Measurements from ENCODE around the gene XYLB.
"Not testable (repeated sequence)": the region's sequence is repeated elsewhere in the genome, so short reads cannot be mapped to it uniquely, and the experiment has no call there.

The XYLB gene

DNA sequence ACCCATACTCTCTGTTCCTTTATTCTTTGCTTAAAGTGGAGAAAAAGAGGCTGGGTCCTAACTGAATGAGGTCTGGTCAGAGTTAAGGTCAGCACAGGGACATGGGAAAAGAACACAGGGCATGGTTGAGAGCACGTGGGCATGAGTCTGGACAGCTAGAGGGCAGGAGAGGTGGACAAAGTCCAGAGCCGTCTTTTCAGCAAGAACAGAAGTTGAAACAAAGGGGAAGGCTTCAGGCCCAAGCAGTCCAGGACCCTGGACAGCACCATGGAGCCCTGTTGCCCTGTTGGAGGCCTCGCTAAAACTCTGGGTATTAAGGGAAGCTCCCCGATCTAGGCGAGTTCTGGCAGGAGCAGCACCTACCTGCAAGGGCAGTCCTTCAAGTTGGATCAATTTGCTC, 50.7 kb downstream of the XYLB start:
- DNase-seq, result no peak

DNA sequence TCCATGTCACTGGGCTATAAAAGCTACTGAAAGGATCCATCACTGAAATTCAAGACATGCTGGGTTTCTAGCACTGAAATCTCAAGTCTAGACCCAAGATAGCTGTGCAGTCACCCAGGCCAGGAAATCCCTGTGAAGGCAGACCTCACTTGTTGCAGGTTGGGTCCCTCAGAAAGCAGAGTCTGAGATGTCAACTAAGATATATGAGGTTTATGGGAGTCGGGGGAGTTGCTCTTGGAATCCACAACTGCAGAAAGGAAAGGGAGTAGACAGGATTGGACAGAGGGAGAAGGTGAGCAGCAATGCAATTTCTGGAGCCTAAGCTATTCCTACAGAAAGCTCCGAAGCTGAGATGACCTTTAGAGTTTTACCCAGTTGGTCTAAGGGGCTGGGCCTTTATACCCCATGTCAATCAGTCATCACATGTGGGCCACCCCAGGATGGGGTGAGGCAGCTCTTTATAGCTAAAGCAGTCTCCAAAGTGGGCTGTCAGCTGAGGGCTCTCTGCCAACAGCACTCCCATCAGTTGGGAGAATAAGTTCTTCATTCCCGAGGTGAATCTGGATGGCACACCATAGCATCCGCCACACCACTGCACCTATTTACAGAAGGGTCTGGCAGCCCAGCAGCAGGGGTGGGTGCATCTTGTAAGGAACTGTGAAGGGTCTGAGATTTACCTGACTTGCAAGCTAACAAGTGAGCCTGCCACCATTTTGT, 54.8 kb downstream of the XYLB start:
- DNase-seq, result no peak

DNA sequence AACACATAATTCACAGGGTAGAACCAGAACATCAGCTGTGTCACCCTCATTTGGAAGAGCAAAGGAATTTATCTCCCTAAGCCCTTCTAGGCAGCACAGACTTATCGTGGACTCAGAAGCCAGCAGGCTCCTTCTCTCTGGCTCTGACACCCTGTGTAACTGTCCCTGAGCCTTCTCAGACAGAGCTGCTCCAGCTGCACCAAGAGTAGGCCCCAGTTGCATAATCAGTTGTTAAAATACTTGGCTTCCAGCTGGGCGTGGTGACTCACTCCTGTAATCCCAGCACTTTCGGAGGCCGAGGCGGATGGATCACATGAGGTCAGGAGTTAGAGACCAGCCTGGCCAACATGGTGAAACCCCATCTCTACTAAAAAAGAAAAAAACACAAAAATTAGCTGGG, 57.7 kb downstream of the XYLB start:
- no peak for DNase-seq

DNA sequence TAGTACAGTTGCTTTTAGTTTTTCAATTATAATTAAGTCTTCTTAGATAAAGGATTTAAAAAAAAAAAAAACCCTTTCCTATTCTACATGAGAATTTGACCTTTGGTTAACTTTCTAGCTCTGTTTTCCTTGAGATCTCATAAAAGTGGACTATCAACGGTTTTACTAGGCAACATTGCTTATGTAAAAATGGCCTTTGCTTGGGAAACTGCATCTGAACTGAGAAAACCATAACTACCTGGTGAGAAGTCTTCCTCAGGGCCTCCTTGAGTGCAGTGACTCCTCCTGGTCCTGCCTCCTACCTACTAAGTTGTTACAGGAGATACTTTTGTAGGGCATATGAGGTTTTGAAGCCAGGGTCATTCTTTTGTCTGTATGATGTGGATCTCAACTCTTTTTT, 65.0 kb downstream of the XYLB start:
- no peak for DNase-seq

DNA sequence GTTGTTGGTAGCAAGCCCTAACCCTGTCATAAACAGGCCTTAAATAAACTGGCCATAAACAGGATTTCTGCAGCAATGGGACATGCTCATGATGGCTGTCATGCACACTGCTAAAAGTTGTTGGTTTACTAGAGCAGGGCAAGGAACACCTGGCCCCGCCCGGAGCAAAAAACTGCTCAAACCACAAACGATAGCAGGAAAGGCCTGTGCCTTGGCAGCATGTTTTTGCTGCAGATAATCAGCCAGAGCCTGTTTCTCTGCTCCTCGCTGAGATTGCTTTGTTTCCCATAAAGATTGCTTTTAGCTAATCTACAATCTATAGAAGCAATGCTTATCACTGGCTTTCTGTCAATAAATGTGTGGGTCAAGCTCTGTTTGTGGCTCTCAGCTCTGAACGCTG, 74.2 kb downstream of the XYLB start:
- not testable (repeated sequence) for DNase-seq

DNA sequence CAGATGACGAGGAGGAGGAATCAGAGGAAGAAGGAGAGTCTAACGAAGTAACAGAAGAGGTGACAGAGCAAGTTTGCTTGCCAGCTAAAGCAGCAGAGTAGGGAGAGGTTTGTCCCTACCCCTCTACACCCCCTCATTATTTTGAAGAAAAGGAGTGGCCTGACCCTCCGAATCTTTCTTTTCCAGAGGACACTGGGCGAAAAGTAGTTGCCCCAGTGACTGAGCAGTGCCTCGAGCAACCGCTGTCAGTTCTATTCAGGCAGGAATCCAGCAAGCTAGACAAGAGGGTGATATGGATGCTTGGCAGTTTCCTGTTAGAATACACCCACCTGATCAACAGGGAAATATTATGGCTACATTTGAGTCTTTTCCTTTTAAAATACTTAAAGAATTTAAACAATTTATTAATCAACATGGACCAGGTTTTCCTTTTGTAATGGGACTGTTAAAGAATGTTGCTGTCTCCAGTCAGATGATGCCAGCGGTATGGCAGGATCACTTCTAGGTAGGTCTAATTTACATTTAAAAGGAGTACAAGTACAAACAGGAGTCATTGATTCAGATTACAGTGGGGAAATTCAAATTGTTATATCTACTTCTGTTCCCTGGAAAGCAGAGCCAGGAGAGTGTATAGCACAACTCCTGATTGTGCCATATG, 75.2 kb downstream of the XYLB start:
- no peak for DNase-seq

DNA sequence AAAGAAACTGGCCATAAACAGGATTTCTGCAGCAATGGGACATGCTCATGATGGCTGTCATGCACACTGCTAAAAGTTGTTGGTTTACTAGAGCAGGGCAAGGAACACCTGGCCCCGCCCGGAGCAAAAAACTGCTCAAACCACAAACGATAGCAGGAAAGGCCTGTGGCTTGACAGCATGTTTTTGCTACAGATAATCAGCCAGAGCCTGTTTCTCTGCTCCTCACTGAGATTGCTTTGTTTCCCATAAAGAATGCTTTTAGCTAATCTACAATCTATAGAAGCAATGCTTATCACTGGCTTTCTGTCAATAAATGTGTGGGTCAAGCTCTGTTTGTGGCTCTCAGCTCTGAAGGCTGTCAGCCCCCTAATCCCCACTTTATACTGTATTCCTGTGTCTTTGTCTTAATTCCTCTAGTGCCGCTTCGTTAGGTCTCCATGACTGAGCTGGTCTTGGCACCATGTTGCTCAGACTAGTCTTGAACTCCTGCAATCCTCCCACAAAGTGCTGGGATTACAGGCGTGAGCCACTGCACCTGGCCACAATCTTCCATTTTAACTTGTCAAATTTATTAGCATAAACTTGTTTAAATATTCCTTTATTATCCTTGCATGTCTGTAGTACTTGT, 80.3 kb downstream of the XYLB start:
- DNase-seq, result peak; percentile 32

DNA sequence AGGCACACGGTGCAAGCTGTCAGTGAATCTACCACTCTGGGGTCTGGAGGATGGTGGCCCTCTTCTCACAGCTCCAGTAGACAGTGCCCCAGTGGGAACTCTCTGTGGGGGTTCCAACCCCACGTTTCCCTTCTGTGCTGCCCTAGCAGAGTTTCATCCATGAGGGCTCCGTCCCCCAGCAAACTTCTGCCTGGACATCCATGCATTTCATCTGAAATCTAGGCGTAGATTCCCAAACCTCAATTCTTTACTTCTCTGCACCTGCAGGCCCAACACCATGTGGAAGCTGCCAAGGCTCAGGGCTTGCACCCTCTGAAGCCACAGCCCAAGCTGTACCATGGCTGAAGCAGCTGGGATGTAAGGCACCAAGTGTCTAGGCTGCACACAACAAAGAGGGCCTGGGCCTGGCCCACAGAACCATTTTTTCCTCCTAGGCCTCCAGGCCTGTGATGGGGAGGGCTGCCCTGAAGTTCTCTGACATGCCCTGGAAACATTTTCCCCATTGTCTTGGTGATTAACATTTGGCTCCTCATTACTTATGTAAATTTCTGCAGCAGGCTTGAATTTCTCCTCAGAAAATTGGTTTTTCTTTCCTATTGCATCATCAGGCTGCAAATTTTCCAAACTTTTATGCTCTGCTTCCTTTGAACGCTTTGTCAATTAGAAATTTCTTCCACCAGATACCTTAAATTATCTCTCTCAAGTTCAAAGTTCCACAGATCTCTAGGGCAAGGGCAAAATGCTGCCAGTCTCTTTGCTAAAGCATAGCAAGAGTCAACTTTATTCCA, 86.5 kb downstream of the XYLB start:
- not testable (repeated sequence) for DNase-seq

DNA sequence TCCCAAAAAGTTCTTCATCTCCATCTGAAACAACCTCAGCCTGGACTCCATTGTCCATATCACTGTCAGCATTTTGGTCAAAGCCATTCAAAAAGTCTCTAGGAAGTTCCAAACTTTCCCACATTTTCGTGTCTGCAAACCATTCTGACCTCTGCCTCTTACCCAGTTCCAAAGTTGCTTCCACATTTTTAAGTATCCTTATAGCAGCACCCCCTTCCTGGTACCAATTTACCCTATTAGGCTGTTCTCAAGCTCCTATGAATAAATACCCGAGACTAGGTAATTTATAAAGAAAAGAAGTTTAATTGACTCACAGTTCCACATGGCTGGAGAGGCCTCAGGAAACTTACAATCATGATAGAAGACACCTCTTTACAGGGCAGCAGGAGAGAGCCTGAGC, 87.1 kb downstream of the XYLB start:
- not testable (repeated sequence) for DNase-seq

DNA sequence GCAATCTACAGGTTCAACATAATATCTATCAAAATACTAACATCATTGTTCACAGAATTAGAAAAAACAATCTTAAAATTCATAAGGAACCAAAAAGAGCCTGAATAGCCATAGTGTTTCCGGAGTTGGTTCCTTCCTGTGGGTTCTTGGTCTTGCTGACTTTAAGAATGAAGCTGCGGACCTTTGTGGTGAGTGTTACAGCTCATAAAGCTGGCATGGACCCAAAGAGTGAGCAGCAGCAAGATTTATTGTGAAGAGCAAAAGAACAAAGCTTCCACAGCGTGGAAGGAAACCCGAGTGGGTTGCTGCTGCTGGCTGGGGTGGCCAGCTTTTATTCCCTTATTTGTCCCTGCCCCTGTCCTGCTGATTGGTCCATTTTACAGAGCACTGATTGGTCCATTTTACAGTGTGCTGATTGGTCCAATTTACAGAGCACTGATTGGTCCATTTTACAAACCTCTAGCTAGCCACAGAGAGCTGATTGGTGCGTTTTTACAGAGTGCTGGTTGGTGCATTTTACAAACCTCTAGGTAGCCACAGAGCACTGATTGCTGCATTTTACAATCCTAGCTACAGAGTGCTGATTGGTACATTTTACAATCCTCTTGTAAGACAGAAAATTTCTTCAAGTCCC, 92.0 kb downstream of the XYLB start:
- peak; percentile 44 for DNase-seq

DNA sequence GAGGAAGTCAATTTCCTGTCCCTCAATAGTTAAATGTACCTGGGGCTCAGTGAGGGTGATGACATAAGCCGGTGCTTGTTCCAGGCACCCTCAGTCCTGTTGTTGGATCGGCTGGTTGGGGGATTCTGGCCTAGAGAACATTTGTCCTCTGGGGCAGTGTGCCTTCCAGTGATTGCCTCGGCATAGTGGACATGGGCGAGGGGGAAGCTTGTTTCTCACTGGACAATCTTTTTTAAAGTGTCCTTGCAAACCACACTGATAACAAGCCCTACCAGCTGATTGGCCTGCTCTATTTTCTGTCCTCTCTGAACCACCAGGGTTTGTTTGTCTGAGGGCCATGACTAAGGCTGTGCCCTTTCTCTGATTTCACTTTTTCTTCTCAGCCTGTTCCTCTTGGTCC, 96.6 kb downstream of the XYLB start:
- not testable (repeated sequence) for DNase-seq

DNA sequence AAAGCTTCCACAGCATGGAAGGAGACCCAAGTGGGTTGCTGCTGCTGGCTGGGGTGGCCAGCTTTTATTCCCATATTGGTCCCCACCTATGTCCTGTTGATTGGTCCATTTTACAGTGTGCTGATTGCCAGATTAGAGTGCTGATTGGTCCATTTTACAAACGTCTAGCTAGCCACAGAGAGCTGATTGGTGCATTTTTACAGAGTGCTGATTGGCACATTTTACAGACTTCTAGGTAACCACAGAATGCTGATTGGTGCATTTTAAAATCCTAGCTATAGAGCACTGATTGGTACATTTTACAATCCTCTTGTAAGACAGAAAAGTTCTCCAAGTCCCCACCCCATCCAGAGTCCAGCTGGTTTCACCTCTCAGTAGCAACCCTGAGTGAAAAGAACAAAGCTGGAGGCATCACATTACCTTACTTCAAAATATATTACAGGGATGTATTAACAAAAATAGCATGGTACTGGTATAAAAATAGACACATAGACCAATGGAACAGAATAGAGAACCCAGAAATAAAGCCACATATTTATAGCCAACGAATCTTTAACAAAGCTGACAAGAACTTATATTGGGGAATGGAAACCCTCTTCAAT, 99.6 kb downstream of the XYLB start:
- no peak for DNase-seq

DNA sequence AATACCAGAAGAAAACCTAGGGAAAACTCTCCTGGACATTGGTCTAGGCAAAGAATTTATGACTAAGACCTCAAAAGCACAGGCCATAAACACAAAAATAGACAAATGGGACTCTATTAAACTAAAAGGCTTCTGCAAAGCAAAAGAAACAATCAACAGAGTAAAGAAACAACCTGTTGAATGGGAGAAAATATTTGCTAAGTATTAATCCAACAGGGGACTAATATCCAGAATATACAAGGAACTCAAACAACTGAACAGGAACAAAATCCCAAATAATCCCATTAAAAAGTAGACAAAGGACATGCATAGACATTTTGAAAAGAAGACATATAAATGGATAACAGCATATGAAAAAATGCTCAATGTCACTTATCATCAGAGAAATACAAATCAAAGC, 100.2 kb downstream of the XYLB start:
- DNase-seq, result no peak

DNA sequence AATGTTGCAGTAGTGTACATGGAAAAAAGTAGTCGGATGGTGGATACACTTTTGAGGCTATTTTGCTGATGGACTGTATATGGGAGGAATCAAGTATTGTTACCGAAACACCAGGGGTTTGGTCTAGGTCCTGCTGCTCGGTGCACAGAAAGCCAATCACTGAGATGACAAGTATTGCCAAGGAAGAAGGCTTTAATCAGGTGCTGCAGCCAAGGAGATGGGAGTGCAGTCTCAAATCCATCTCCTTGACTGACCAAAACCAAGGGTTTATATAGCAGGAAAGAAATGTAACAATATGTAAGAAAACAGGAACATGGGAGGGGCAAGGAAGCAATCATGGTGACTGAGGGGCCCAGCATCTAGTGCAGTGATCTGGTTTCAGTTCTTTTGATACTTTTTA, 104.3 kb downstream of the XYLB start:
- DNase-seq, result no peak

DNA sequence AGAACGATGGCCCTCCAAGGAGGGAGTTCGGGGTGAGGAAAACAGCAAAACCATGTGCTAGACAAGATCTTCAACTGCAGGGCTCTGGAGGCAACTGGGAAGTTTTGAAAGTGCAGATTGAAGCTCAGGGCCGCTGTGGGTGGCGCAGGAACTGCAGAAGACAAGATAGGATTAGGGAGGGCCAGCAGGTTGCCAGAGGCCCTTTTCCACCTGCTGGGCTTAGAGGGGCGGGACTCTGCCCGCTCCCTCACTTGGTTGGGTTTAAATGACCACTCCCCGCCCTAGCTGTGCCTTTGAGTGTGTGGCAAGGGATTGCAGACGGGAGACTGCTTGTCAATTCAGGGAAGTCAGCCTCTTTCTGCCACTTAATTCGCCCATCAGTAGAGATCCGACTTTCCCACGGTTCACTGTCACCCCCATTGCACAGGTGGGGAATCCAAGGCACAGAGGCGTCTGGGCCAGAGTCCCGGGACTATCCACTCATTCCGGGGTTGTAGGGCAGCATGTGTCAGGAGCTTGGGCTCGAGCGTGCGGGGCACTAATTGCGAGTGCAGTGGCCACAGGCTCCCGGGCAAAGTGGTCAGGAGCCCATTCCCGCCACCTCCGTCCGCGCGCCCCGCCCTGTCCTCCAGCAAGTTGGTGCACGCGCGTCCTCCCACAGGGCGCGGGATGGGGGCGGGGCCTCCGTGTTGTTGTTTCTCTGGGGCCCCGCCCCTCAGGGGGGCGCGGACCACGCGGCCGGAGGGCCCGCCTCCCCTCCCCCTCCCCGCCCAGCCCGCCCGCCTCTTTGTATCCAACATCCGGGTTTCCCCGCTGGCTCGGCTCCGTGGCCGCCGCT, 106.7 kb downstream of the XYLB start, which contains the start of gene ACVR2B:
Gene ACVR2B, plus strand, starts transcription at position 816 of the 838 bp plus-strand sequence. CDS start 433 bp downstream, outside the sequence.
- DNase-seq, result peak; percentile 88

DNA sequence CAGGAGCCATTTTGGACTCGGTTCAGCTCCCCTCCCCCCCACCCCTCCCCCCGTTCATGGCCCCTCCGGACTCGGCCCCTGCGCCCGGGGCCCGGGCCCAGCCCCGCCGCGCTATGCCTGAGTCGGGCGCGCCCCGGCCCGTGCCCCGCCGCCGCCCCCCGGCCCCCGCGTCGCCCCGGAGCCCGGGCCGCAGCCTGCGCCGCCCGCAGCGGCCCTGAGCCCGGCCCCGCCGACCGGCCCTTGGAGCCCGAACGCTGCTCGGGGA, 107.3 kb downstream of the XYLB start:
- no peak for DNase-seq

DNA sequence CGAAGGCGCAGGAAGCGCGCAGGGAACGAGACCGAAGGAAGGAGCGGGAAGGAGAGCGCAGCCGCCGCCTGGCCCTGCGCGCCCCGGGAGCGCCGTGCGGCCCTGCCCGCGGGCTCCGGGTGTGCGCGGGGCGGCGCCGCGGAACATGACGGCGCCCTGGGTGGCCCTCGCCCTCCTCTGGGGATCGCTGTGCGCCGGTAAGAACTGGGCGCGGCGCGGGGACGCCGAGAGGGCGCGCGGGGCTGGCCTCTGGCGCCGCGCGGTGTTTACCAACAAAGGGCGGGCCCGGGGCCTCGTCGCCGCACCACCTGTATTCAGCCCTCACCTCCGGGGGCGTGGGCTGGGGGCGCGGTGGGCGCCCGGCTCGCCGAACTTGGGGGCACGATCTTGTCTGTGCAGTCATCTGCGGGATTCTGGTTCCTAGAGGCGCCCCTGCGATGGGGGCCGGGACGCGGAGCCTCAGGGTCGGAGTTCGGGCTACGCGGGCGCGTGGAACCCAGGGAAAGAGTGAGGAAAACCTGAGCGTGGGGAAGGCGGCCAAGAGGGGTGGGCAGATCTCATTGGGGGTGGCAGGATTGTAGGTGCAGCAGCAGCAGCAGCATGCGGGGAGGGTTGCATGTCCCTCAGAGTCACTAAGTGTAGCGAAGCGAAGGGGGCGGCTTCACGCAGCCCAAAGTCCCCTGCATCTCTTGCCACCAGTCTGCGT, 107.7 kb downstream of the XYLB start:
- DNase-seq, result peak; percentile 44

DNA sequence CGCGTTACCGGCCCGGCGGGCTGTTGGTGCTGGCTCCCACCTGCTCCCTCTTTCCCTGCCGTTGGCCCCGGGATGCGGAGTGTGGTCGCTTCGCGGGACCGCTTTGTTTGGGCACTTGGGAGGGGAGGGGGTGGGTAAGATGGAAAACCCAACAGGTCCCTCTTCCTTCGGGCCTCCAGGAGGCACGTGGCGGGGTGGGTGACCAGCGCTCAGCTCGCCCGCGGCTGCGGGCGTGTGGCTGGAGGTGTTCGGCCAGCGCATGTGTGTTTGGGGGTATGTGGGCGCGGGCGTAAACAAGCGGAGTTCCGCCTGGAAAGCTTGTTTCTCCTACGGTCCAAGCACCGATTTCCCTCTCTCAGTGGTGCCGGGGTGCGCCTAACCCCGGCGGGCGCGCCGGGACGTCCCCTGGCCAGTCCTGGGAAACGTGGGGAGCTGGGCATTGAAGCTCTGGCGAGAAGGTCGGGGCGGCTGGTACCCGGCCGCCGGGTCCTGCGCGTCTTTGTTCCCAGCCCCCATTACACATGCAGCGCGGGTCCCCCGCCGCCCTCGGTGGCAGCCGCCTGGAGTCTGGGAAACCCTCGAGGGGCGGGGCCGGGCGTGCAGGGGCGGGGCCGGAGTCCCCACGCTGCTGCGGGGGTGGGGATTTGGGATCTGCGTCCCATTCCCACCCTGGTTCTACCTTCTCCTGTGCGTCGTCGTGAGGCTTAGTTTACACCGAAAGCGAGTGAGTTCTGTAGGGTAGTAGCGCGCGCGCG, 108.5 kb downstream of the XYLB start:
- peak; percentile 59 for DNase-seq

DNA sequence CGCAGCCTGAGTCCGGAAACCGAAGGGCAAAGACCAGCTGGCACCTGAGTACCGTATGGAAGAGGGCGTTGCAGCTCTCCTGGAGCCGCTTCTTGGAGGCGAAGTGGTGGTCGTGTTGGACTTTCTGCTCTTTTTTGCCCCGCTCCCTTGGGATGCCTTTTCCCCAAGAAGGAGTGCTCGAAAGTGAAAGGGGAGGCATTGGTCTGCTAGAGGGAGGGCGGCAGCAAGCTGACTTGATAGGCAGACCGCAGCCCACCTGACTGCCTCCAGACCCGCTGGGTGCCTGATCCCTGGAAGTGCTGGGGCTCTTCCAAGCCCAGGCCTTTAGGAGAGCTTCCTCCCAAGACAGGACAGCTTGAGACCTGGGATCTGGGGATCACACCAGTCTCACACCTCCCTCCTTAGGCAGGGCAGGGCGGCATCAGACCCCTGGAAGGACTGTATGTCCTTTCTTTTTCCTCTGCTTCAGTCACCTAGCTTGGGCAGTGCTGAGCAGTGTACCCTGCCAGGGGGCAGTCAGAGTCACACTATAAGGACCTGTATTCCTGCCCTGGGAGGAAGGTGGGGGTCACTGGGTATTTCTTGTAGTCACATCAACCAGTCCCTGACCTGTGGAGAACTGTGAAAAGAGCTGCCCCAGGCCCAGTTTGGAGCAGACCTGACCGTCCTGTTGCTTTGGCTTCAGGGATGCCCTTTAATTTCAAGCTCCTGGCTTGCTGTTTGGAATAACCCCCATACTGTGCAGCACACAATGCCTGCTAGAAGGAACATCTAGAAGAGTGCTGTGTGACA, 109.2 kb downstream of the XYLB start:
- DNase-seq, result no peak

Data from CD4-positive, alpha-beta T cell treated with Interleukin-17A for 4 hours (primary cell).